Thyroid gland (tissue), 4 donors: ENCODE results near the gene HPD.

Experiments
- POLR2A ChIP-seq, 2 donors: fragments of 450-650 bp; IDR thresholded peaks; one replicate each; pipeline ENCODE4 v1.6.1; 2017; ENCODE audit warnings: antibody characterized with exemption in 2 of 2, mild to moderate bottlenecking in 2 of 2, moderate library complexity in 1 of 2
- TF ChIP-seq, protein P1 (sequence below), 6 experiments: fragments of 200-600 bp in 3 of 6; fragments of 450-650 bp in 3 of 6; sonication (generic) in 3 of 6; IDR thresholded peaks; one replicate each; pipeline ENCODE4 v1.5.1; 2016 to 2019; ENCODE audit warnings: antibody characterized with exemption in 6 of 6, mild to moderate bottlenecking in 2 of 6, inconsistent platforms in 1 of 6, moderate library complexity in 1 of 6

DNA sequence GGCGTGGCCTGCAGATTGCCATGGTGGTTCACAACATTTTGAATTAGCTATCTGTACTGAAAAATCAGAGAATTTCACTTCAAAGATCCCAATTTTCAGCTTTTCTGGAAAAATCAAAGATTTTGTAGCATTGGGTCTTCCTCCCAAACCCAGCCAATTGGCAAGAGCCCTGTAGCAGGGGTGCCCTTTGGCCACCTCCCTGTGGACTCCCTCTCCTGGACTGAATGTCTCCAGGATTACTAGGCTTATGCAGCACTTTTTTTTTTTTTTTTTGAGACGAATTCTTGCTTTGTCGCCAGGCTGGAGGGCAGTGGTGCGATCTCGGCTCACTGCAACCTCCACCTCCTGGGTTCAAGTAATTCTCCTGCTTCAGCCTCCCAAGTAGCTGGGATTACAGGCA, 39.6 kb upstream of the HPD start:
- TF ChIP-seq, protein P1, sequence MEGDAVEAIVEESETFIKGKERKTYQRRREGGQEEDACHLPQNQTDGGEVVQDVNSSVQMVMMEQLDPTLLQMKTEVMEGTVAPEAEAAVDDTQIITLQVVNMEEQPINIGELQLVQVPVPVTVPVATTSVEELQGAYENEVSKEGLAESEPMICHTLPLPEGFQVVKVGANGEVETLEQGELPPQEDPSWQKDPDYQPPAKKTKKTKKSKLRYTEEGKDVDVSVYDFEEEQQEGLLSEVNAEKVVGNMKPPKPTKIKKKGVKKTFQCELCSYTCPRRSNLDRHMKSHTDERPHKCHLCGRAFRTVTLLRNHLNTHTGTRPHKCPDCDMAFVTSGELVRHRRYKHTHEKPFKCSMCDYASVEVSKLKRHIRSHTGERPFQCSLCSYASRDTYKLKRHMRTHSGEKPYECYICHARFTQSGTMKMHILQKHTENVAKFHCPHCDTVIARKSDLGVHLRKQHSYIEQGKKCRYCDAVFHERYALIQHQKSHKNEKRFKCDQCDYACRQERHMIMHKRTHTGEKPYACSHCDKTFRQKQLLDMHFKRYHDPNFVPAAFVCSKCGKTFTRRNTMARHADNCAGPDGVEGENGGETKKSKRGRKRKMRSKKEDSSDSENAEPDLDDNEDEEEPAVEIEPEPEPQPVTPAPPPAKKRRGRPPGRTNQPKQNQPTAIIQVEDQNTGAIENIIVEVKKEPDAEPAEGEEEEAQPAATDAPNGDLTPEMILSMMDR (IDR thresholded peaks at IDR 0.05) = no peak
- no peak for TF ChIP-seq POLR2A (IDR thresholded peaks at IDR 0.05)
